ENCODE results near the gene SIRPB1.

- TF ChIP-seq CTCF (IDR thresholded peaks at IDR 0.05) (no peak), EP300 (IDR thresholded peaks at IDR 0.05) (no peak)
Measured at GRCh38 chr20:1579488-1579887, 40.3 kb downstream of the SIRPB1 start.
